HEK293 (cell line): ENCODE data around the gene BCL2L11.

Experiments used
- CTCF ChIA-PET: fragments of 350-600 bp; formaldehyde crosslinking; extraction: SDS; loops from one replicate; lab custom pipeline; 2021; ENCODE audit warnings: antibody characterized with exemption; lab: Yijun Ruan, JAX
- POLR2A ChIA-PET: fragments of 300-600 bp; formaldehyde crosslinking; extraction: SDS; loops from one replicate; lab custom pipeline; 2020; ENCODE audit warnings: antibody characterized with exemption, inconsistent platforms; lab: Yijun Ruan, JAX
- H3K27ac ChIP-seq: fragments of 200-500 bp; sonication (Bioruptor generic); 2 replicates; pipeline ENCODE4 v1.5.1; 2014; ENCODE audit warnings: low read depth, low read length, control low read depth, inconsistent platforms; ENCODE audit errors: extremely low read depth
- H3K36me3 ChIP-seq, 2 experiments: fragments of 200-500 bp in 1 of 2; sonication (Bioruptor generic) in 1 of 2; 1 replicate in 1 of 2; 2 replicates in 1 of 2; pipeline ENCODE4 v1.5.1; 2014 to 2017; ENCODE audit warnings: inconsistent platforms in 2 of 2, low read length in 2 of 2; ENCODE audit not compliant: control insufficient read depth in 2 of 2, insufficient read depth in 1 of 2
- H3K4me1 ChIP-seq: fragments of 200-500 bp; sonication (Bioruptor generic); 2 replicates; pipeline ENCODE4 v1.5.1; 2014; ENCODE audit warnings: mild to moderate bottlenecking, low read length, inconsistent platforms; ENCODE audit not compliant: control insufficient read depth, insufficient read depth
- H3K4me3 ChIP-seq: 2 replicates; pipeline ENCODE4 v1.5.1; 2011; ENCODE audit warnings: low read depth, mild to moderate bottlenecking, control low read depth, low read length, moderate library complexity
- H3K9me3 ChIP-seq: fragments of 200-500 bp; sonication (Bioruptor generic); 2 replicates; pipeline ENCODE4 v1.5.1; 2014; ENCODE audit warnings: low read depth, low read length, inconsistent platforms; ENCODE audit not compliant: control insufficient read depth, insufficient read depth
- EGR2 ChIP-seq: fragments of 450-650 bp; formaldehyde crosslinking; IDR thresholded peaks from 2 replicates; pipeline ENCODE4 v1.5.1; 2016; ENCODE audit warnings: low read depth, missing biosample characterization, missing genetic modification characterization
- IKZF3 ChIP-seq: fragments of 450-650 bp; IDR thresholded peaks from 2 replicates; pipeline ENCODE4 v1.5.0; 2018; ENCODE audit warnings: missing biosample characterization, mild to moderate bottlenecking, missing genetic modification characterization, moderate library complexity
- YY1 ChIP-seq: fragments of 450-650 bp; formaldehyde crosslinking; IDR thresholded peaks from 2 replicates; pipeline ENCODE4 v1.5.1; 2018; ENCODE audit warnings: missing biosample characterization, missing genetic modification characterization
- ZBTB20 ChIP-seq: fragments of 450-650 bp; formaldehyde crosslinking; IDR thresholded peaks from 2 replicates; pipeline ENCODE4 v1.5.1; 2016; ENCODE audit warnings: missing biosample characterization, missing genetic modification characterization
- ZIC2 ChIP-seq: fragments of 450-650 bp; formaldehyde crosslinking; IDR thresholded peaks from 2 replicates; pipeline ENCODE4 v1.5.1; 2016; ENCODE audit warnings: missing biosample characterization, missing genetic modification characterization
- ZNF19 ChIP-seq: fragments of 450-650 bp; formaldehyde crosslinking; IDR thresholded peaks from 2 replicates; pipeline ENCODE4; 2016; ENCODE audit warnings: missing biosample characterization, missing genetic modification characterization, low read depth
- ZNF311 ChIP-seq: fragments of 450-650 bp; formaldehyde crosslinking; IDR thresholded peaks from 2 replicates; pipeline ENCODE4 v1.5.1; 2017; ENCODE audit warnings: missing biosample characterization, missing genetic modification characterization, borderline replicate concordance
- ZNF350 ChIP-seq: fragments of 450-650 bp; formaldehyde crosslinking; IDR thresholded peaks from 2 replicates; pipeline ENCODE4 v1.5.0; 2017; ENCODE audit warnings: missing biosample characterization, mild to moderate bottlenecking, missing genetic modification characterization
- ZNF37A ChIP-seq: fragments of 450-650 bp; IDR thresholded peaks from 2 replicates; pipeline ENCODE4 v1.5.1; 2018; ENCODE audit warnings: missing biosample characterization, missing genetic modification characterization
- ZNF433 ChIP-seq: fragments of 450-650 bp; formaldehyde crosslinking; IDR thresholded peaks from 2 replicates; pipeline ENCODE4 v1.5.1; 2016; ENCODE audit warnings: missing biosample characterization, missing genetic modification characterization, low read depth
- ZNF558 ChIP-seq: fragments of 450-650 bp; formaldehyde crosslinking; IDR thresholded peaks from 2 replicates; pipeline ENCODE4 v1.5.1; 2016; ENCODE audit warnings: missing biosample characterization, missing genetic modification characterization
- ZNF596 ChIP-seq: fragments of 450-650 bp; IDR thresholded peaks from 2 replicates; pipeline ENCODE4 v1.5.0; 2018; ENCODE audit warnings: missing biosample characterization, mild to moderate bottlenecking, missing genetic modification characterization, moderate library complexity
- ZNF624 ChIP-seq: fragments of 450-650 bp; formaldehyde crosslinking; IDR thresholded peaks from 2 replicates; pipeline ENCODE4 v1.5.1; 2017; ENCODE audit warnings: missing biosample characterization, missing genetic modification characterization
- ZNF664 ChIP-seq: fragments of 450-650 bp; formaldehyde crosslinking; IDR thresholded peaks from 2 replicates; pipeline ENCODE4 v1.5.1; 2016; ENCODE audit warnings: missing biosample characterization, missing genetic modification characterization
- ZNF792 ChIP-seq: fragments of 450-650 bp; formaldehyde crosslinking; IDR thresholded peaks from 2 replicates; pipeline ENCODE4 v1.5.1; 2016; ENCODE audit warnings: missing biosample characterization, missing genetic modification characterization
- TF ChIP-seq, protein P1 (sequence below): fragments of 450-650 bp; formaldehyde crosslinking; IDR thresholded peaks from 2 replicates; pipeline ENCODE4 v1.5.1; 2017; ENCODE audit warnings: missing biosample characterization, missing genetic modification characterization
- TF ChIP-seq, protein P2 (sequence below): fragments of 450-650 bp; formaldehyde crosslinking; IDR thresholded peaks from 2 replicates; pipeline ENCODE4; 2016; ENCODE audit warnings: missing biosample characterization, missing genetic modification characterization
- TF ChIP-seq, protein P3 (sequence below): fragments of 450-650 bp; formaldehyde crosslinking; IDR thresholded peaks from 2 replicates; pipeline ENCODE4 v1.5.1; 2016; ENCODE audit warnings: missing biosample characterization, missing genetic modification characterization
- TF ChIP-seq, protein P4 (sequence below): fragments of 450-650 bp; formaldehyde crosslinking; IDR thresholded peaks from 2 replicates; pipeline ENCODE4 v1.5.1; 2016; ENCODE audit warnings: missing biosample characterization, missing genetic modification characterization
- TF ChIP-seq, protein P5 (sequence below): fragments of 450-650 bp; formaldehyde crosslinking; IDR thresholded peaks from 2 replicates; pipeline ENCODE4 v1.5.1; 2016; ENCODE audit warnings: missing biosample characterization, missing genetic modification characterization
- TF ChIP-seq, protein P6 (sequence below): fragments of 450-650 bp; formaldehyde crosslinking; IDR thresholded peaks from 2 replicates; pipeline ENCODE4 v1.5.1; 2016; ENCODE audit warnings: missing biosample characterization, missing genetic modification characterization
- TF ChIP-seq, protein P7 (sequence below): sonication (generic); formaldehyde crosslinking; IDR thresholded peaks from 2 replicates; pipeline ENCODE4 v1.8.1; 2022; ENCODE audit warnings: mild to moderate bottlenecking, moderate library complexity, missing genetic modification reagents

The BCL2L11 gene

DNA sequence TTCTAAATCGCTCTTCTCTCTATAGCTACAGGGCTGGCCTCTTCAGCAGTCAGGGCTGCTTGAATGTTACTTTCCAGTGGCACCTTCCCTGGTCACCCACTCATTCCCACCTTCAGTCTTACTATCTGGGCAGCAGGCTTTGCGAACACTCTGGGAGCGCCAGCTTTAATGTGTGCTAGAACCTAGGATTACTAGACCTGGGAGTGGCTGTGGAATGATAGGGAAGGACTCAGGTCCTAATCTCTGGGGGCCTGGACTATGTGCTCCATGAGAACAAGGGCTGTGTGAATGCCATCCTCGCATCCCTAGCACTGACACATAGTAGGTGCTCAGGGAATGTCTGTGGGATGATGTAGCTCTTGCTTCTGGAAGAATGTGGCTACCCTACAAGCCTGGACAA is 57.6 kb downstream of the BCL2L11 start (continued):
- TF ChIP-seq, protein P1, sequence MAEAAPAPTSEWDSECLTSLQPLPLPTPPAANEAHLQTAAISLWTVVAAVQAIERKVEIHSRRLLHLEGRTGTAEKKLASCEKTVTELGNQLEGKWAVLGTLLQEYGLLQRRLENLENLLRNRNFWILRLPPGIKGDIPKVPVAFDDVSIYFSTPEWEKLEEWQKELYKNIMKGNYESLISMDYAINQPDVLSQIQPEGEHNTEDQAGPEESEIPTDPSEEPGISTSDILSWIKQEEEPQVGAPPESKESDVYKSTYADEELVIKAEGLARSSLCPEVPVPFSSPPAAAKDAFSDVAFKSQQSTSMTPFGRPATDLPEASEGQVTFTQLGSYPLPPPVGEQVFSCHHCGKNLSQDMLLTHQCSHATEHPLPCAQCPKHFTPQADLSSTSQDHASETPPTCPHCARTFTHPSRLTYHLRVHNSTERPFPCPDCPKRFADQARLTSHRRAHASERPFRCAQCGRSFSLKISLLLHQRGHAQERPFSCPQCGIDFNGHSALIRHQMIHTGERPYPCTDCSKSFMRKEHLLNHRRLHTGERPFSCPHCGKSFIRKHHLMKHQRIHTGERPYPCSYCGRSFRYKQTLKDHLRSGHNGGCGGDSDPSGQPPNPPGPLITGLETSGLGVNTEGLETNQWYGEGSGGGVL, result no peak
- TF ChIP-seq ZNF792 (tag by site-specific recombination) (no peak), ZNF624 (no peak), EGR2 (tag by site-specific recombination) (no peak), YY1 (no peak), ZNF664 (tag by site-specific recombination) (no peak)
- TF ChIP-seq, protein P2, sequence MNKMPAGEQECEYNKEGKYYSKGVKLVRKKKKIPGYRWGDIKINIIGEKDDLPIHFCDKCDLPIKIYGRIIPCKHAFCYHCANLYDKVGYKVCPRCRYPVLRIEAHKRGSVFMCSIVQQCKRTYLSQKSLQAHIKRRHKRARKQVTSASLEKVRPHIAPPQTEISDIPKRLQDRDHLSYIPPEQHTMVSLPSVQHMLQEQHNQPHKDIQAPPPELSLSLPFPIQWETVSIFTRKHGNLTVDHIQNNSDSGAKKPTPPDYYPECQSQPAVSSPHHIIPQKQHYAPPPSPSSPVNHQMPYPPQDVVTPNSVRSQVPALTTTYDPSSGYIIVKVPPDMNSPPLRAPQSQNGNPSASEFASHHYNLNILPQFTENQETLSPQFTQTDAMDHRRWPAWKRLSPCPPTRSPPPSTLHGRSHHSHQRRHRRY (tag by site-specific recombination), result no peak
- TF ChIP-seq, protein P3, sequence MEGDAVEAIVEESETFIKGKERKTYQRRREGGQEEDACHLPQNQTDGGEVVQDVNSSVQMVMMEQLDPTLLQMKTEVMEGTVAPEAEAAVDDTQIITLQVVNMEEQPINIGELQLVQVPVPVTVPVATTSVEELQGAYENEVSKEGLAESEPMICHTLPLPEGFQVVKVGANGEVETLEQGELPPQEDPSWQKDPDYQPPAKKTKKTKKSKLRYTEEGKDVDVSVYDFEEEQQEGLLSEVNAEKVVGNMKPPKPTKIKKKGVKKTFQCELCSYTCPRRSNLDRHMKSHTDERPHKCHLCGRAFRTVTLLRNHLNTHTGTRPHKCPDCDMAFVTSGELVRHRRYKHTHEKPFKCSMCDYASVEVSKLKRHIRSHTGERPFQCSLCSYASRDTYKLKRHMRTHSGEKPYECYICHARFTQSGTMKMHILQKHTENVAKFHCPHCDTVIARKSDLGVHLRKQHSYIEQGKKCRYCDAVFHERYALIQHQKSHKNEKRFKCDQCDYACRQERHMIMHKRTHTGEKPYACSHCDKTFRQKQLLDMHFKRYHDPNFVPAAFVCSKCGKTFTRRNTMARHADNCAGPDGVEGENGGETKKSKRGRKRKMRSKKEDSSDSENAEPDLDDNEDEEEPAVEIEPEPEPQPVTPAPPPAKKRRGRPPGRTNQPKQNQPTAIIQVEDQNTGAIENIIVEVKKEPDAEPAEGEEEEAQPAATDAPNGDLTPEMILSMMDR, result no peak
- TF ChIP-seq, protein P4, sequence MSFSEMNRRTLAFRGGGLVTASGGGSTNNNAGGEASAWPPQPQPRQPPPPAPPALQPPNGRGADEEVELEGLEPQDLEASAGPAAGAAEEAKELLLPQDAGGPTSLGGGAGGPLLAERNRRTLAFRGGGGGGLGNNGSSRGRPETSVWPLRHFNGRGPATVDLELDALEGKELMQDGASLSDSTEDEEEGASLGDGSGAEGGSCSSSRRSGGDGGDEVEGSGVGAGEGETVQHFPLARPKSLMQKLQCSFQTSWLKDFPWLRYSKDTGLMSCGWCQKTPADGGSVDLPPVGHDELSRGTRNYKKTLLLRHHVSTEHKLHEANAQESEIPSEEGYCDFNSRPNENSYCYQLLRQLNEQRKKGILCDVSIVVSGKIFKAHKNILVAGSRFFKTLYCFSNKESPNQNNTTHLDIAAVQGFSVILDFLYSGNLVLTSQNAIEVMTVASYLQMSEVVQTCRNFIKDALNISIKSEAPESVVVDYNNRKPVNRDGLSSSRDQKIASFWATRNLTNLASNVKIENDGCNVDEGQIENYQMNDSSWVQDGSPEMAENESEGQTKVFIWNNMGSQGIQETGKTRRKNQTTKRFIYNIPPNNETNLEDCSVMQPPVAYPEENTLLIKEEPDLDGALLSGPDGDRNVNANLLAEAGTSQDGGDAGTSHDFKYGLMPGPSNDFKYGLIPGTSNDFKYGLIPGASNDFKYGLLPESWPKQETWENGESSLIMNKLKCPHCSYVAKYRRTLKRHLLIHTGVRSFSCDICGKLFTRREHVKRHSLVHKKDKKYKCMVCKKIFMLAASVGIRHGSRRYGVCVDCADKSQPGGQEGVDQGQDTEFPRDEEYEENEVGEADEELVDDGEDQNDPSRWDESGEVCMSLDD (tag by site-specific recombination), result no peak

DNA sequence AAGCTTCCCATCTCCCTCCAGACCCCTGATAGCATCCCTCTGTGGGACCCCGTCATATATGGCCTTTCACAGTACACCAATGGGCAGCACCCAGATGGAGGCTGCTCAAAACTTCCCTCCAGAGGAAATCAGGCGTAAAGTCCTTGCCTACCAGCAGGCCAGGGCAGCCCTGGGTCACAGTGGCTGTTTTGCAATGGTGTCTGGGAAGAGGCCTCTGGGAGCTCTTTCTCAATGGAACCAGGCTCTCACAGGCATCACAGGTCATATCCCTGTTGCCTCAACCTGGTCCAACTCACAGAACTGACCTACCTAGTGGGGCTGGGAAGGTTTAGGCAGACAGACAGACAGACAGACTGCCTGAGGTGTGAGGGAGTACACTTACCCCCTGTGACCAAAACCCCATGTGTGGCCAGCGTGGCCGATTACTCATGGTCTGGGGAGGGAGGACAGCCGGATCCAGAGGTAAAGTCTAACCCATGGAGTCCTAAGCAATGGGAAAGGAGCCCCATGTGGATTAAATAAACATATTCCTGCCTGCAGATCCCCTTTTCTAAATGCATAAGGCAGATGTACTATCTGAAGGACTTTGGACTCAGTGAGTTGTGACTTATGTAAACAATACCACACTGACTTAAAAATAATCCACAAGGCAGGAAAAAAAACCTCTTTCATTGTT is 58.2 kb downstream of the BCL2L11 start:
- H3K4me3 ChIP-seq, result no peak overlapping the region
- peaks cover 10% of the 10 kb centered on the region for H3K4me1 ChIP-seq
- H3K9me3 ChIP-seq, result no peaks in the 10 kb centered on the region
- H3K27ac ChIP-seq, result no peak overlapping the region; the same call in 1 of the 2 replicates
- peak; percentile 84 for TF ChIP-seq ZIC2 (tag by site-specific recombination)
- no peak for TF ChIP-seq ZNF596 (tag by site-specific recombination)
- TF ChIP-seq, protein P5, sequence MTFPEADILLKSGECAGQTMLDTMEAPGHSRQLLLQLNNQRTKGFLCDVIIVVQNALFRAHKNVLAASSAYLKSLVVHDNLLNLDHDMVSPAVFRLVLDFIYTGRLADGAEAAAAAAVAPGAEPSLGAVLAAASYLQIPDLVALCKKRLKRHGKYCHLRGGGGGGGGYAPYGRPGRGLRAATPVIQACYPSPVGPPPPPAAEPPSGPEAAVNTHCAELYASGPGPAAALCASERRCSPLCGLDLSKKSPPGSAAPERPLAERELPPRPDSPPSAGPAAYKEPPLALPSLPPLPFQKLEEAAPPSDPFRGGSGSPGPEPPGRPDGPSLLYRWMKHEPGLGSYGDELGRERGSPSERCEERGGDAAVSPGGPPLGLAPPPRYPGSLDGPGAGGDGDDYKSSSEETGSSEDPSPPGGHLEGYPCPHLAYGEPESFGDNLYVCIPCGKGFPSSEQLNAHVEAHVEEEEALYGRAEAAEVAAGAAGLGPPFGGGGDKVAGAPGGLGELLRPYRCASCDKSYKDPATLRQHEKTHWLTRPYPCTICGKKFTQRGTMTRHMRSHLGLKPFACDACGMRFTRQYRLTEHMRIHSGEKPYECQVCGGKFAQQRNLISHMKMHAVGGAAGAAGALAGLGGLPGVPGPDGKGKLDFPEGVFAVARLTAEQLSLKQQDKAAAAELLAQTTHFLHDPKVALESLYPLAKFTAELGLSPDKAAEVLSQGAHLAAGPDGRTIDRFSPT (tag by site-specific recombination), result no peak
- TF ChIP-seq, protein P6, sequence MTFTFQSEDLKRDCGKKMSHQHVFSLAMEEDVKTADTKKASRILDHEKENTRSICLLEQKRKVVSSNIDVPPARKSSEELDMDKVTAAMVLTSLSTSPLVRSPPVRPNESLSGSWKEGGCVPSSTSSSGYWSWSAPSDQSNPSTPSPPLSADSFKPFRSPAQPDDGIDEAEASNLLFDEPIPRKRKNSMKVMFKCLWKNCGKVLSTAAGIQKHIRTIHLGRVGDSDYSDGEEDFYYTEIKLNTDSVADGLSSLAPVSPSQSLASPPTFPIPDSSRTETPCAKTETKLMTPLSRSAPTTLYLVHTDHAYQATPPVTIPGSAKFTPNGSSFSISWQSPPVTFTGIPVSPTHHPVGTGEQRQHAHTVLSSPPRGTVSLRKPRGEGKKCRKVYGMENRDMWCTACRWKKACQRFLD, result no peak
- TF ChIP-seq IKZF3 (tag by site-specific recombination), result no peak
- TF ChIP-seq ZNF37A (tag by site-specific recombination), result no peak
- 0 out of 2 replicates have a peak, but pooled peaks have one; percentile 21 for TF ChIP-seq ZBTB20 (tag by site-specific recombination)
- no peak for TF ChIP-seq ZNF19 (tag by site-specific recombination)
- TF ChIP-seq, protein P7, sequence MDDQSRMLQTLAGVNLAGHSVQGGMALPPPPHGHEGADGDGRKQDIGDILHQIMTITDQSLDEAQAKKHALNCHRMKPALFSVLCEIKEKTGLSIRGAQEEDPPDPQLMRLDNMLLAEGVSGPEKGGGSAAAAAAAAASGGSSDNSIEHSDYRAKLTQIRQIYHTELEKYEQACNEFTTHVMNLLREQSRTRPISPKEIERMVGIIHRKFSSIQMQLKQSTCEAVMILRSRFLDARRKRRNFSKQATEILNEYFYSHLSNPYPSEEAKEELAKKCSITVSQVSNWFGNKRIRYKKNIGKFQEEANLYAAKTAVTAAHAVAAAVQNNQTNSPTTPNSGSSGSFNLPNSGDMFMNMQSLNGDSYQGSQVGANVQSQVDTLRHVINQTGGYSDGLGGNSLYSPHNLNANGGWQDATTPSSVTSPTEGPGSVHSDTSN (CRISPR knock-in tag), result no peak
- TF ChIP-seq ZNF558 (tag by site-specific recombination), result no peak
- TF ChIP-seq ZNF350 (tag by site-specific recombination), result no peak
- TF ChIP-seq ZNF433 (tag by site-specific recombination), result no peak
- TF ChIP-seq ZNF311, result no peak
- H3K36me3 ChIP-seq, result no peaks in the 10 kb centered on the region
- ChIA-PET CTCF (no interaction called here), POLR2A (no interaction called here)
